ENCODE data around the gene UGT2B10.

DNA sequence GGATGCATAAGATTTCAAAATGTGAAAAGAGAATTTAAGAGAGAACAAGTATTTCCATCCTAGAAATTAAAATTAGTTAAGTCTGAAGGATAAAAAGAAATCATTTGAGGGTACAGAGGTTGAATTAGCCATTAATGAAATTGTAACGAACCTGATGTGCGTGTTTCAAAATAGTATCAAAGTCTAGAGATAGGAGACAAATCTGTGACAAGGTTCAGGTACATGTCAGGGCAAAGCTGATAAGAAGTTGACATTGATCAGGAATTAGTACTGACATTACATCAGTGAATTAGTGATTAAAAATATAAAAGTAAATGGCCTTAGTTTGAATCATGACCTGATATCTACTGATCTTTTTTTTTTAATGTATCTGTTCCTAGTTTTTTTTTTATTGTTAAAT is 62.3 kb downstream of the UGT2B10 start:
- TF ChIP-seq POLR2AphosphoS5 (IDR thresholded peaks at IDR 0.05; ENCODE audit: insufficient read depth, low read depth, low read length) (no peak), EZH2 (IDR thresholded peaks at IDR 0.05; ENCODE audit: borderline replicate concordance, low read depth, low read length, severe bottlenecking) (no peak), MYC (IDR thresholded peaks at IDR 0.05; ENCODE audit: low read depth, low read length) (no peak), CTCF (IDR thresholded peaks at IDR 0.05; ENCODE audit: extremely low read depth in 1 of 2, insufficient read depth in 1 of 2, low read depth in 1 of 2, low read length in 2 of 2) (no peak), POLR2A (IDR thresholded peaks at IDR 0.05; ENCODE audit: low read depth, low read length) (no peak), JUN (IDR thresholded peaks at IDR 0.05; ENCODE audit: borderline replicate concordance, insufficient read depth, insufficient read length, low read depth) (no peak)
